GM12874 (cell line): ENCODE measurements around the gene C15orf39.

ENCODE experiments used
- TF ChIP-seq, protein P1 (sequence below): IDR thresholded peaks from 2 replicates; pipeline ENCODE4 v1.5.1; 2011; ENCODE audit warnings: low read depth, mild to moderate bottlenecking, control low read depth, low read length, moderate library complexity; ENCODE audit not compliant: insufficient read depth

Gene C15orf39

DNA sequence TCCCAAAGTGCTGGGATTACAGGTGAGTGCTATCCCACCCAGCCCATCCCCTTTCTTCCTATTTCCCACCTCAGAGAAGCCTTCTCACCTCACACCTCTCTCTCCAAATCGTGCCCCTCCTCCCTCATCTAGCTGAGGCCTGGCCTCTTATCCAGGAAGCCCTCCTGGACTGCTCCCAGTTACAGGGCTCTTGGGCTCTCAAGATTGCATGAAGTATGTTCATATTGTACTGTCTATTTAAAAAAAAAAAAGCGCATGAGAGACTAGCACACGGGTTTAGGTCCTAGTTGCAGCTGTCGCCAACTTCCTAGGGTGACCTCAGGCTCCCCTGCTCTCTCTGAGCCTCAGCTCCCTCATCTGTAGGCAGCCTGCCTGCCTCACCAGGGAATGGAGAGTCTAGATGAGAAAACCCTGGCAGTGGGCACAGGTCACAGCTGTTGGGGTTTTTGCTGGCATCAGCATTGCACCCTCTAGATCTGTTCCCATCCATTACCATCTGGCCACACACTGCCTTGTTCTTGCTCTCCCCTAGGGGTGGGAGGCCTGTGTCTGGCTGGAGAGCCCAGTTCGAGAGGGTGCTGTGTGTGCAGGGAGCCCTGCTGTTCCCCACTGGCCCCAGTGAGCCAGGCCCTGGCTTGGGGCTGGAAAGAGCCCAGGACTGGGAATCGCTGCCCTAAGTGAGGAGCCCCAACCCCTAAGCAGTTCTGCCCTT lies 24.2 kb upstream of the C15orf39 start:
- TF ChIP-seq, protein P1, sequence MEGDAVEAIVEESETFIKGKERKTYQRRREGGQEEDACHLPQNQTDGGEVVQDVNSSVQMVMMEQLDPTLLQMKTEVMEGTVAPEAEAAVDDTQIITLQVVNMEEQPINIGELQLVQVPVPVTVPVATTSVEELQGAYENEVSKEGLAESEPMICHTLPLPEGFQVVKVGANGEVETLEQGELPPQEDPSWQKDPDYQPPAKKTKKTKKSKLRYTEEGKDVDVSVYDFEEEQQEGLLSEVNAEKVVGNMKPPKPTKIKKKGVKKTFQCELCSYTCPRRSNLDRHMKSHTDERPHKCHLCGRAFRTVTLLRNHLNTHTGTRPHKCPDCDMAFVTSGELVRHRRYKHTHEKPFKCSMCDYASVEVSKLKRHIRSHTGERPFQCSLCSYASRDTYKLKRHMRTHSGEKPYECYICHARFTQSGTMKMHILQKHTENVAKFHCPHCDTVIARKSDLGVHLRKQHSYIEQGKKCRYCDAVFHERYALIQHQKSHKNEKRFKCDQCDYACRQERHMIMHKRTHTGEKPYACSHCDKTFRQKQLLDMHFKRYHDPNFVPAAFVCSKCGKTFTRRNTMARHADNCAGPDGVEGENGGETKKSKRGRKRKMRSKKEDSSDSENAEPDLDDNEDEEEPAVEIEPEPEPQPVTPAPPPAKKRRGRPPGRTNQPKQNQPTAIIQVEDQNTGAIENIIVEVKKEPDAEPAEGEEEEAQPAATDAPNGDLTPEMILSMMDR: no peak

GRCh38 chr15:75178171-75178937 lies 23.3 kb upstream of the C15orf39 start:
- TF ChIP-seq, protein P1: no peak

GRCh38 chr15:75178938-75179745 lies 22.5 kb upstream of the C15orf39 start:
- TF ChIP-seq, protein P1: no peak

DNA sequence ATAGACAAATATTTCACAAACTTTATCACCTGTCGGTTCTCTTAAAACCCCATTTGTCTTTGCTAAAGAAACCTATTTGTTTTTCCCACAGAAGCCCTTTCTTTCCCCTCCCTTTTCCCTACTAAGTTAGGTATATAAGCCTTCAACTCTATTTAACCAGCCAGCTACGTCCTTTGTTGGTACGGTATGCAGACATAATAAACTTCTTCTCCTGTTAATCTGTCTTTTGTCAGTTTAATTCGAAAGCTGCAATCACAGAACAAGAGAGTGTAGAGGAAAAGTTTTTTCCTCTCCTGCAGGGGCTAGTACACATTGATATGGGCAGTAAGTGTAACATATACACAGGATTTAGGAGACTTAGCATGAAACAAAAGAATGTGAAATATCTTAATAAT lies 21.9 kb upstream of the C15orf39 start:
- TF ChIP-seq, protein P1: no peak

GRCh38 chr15:75181780-75182179 lies 19.9 kb upstream of the C15orf39 start:
- TF ChIP-seq, protein P1: no peak

GRCh38 chr15:75182187-75183131 lies 19.2 kb upstream of the C15orf39 start:
- TF ChIP-seq, protein P1: no peak
